Measurements from ENCODE around the gene BCKDHB.

BCKDHB gene

GRCh38 chr6:80304014-80304413 lies 197.5 kb downstream of the BCKDHB start:
- no peaks in the 10 kb centered on the region for H3K27me3 ChIP-seq (ENCODE audit: control insufficient read depth, low read length)
- H3K27ac ChIP-seq (ENCODE audit: low read depth, low read length) = no peak overlapping the region
- no peaks in the 10 kb centered on the region for H4K20me1 ChIP-seq (ENCODE audit: control insufficient read depth, insufficient read depth, low read depth, low read length)
- H3K36me3 ChIP-seq (ENCODE audit: control insufficient read depth, low read length) = no peaks in the 10 kb centered on the region
- no peak for TF ChIP-seq CTCF (IDR thresholded peaks at IDR 0.05; ENCODE audit: low read depth, low read length, poor library complexity, severe bottlenecking)
- TF ChIP-seq EZH2phosphoT487 (IDR thresholded peaks at IDR 0.05; ENCODE audit: borderline replicate concordance, low read length) = no peak
- no peaks in the 10 kb centered on the region for H3F3A ChIP-seq (ENCODE audit: control insufficient read depth, insufficient read depth)
- H3K9me3 ChIP-seq (ENCODE audit: control insufficient read depth, insufficient read depth, low read length) = no peaks in the 10 kb centered on the region
- no peak overlapping the region for H3K4me3 ChIP-seq (ENCODE audit: low read length)
- no peaks in the 10 kb centered on the region; the same call in 1 of the 2 replicates for H3K9me2 ChIP-seq (replicated peaks; ENCODE audit: control insufficient read depth, low read length)
- H3K79me2 ChIP-seq (ENCODE audit: control insufficient read depth, low read length) = no peaks in the 10 kb centered on the region
- H3K4me2 ChIP-seq (ENCODE audit: low read length) = no peak overlapping the region
- H3K4me1 ChIP-seq (ENCODE audit: control insufficient read depth, low read length) = no peaks in the 10 kb centered on the region

- no peaks in the 10 kb centered on the region for H4K20me1 ChIP-seq (ENCODE audit: control insufficient read depth, insufficient read depth, low read depth, low read length)
Observed at GRCh38 chr6:80314531-80314930, 208.1 kb downstream of the BCKDHB start.

GRCh38 chr6:80316686-80317231 lies 210.3 kb downstream of the BCKDHB start:
- Histone ChIP-seq H3K4me3 (ENCODE audit: low read length) (no peak overlapping the region), H3F3A (ENCODE audit: control insufficient read depth, insufficient read depth) (no peaks in the 10 kb centered on the region), H3K27ac (ENCODE audit: low read depth, low read length) (no peak overlapping the region), H4K20me1 (ENCODE audit: control insufficient read depth, insufficient read depth, low read depth, low read length) (no peaks in the 10 kb centered on the region), H3K9me2 (replicated peaks; ENCODE audit: control insufficient read depth, low read length) (no peaks in the 10 kb centered on the region), H3K4me2 (ENCODE audit: low read length) (no peak overlapping the region), H3K27me3 (ENCODE audit: control insufficient read depth, low read length) (no peaks in the 10 kb centered on the region), H3K9me3 (ENCODE audit: control insufficient read depth, insufficient read depth, low read length) (no peaks in the 10 kb centered on the region), H3K4me1 (ENCODE audit: control insufficient read depth, low read length) (no peaks in the 10 kb centered on the region), H3K36me3 (ENCODE audit: control insufficient read depth, low read length) (no peaks in the 10 kb centered on the region), H3K79me2 (ENCODE audit: control insufficient read depth, low read length) (no peaks in the 10 kb centered on the region)
- no peak for TF ChIP-seq CTCF (IDR thresholded peaks at IDR 0.05; ENCODE audit: low read depth, low read length, poor library complexity, severe bottlenecking)
- TF ChIP-seq EZH2phosphoT487 (IDR thresholded peaks at IDR 0.05; ENCODE audit: borderline replicate concordance, low read length) = no peak

More at GRCh38 chr6:80314531-80314930, 208.1 kb downstream of the BCKDHB start:
- no peaks in the 10 kb centered on the region for H3K27me3 ChIP-seq (ENCODE audit: control insufficient read depth, low read length)
- no peaks in the 10 kb centered on the region for H3K4me1 ChIP-seq (ENCODE audit: control insufficient read depth, low read length)
- no peak overlapping the region for H3K4me2 ChIP-seq (ENCODE audit: low read length)
- H3K9me2 ChIP-seq (replicated peaks; ENCODE audit: control insufficient read depth, low read length) = no peaks in the 10 kb centered on the region
- no peaks in the 10 kb centered on the region for H3K9me3 ChIP-seq (ENCODE audit: control insufficient read depth, insufficient read depth, low read length)
- H3K79me2 ChIP-seq (ENCODE audit: control insufficient read depth, low read length) = no peaks in the 10 kb centered on the region
- no peak overlapping the region for H3K27ac ChIP-seq (ENCODE audit: low read depth, low read length)
- TF ChIP-seq EZH2phosphoT487 (IDR thresholded peaks at IDR 0.05; ENCODE audit: borderline replicate concordance, low read length) (no peak), CTCF (IDR thresholded peaks at IDR 0.05; ENCODE audit: low read depth, low read length, poor library complexity, severe bottlenecking) (no peak)
- H3F3A ChIP-seq (ENCODE audit: control insufficient read depth, insufficient read depth) = no peaks in the 10 kb centered on the region
- no peaks in the 10 kb centered on the region for H3K36me3 ChIP-seq (ENCODE audit: control insufficient read depth, low read length)
- H3K4me3 ChIP-seq (ENCODE audit: low read length) = no peak overlapping the region

Measured in DOHH2 (cell line).